HS-5 (cell line): Measurements from ENCODE around the gene SERINC3.
"Not testable (repeated sequence)": the region's sequence is repeated elsewhere in the genome, so short reads cannot be mapped to it uniquely, and the experiment has no call there.

Experiments used
- DNase-seq: peaks from one replicate; pipeline ENCODE4 v3.0.0-alpha.2; 2012; ENCODE audit warnings: low read depth

SERINC3 gene

DNA sequence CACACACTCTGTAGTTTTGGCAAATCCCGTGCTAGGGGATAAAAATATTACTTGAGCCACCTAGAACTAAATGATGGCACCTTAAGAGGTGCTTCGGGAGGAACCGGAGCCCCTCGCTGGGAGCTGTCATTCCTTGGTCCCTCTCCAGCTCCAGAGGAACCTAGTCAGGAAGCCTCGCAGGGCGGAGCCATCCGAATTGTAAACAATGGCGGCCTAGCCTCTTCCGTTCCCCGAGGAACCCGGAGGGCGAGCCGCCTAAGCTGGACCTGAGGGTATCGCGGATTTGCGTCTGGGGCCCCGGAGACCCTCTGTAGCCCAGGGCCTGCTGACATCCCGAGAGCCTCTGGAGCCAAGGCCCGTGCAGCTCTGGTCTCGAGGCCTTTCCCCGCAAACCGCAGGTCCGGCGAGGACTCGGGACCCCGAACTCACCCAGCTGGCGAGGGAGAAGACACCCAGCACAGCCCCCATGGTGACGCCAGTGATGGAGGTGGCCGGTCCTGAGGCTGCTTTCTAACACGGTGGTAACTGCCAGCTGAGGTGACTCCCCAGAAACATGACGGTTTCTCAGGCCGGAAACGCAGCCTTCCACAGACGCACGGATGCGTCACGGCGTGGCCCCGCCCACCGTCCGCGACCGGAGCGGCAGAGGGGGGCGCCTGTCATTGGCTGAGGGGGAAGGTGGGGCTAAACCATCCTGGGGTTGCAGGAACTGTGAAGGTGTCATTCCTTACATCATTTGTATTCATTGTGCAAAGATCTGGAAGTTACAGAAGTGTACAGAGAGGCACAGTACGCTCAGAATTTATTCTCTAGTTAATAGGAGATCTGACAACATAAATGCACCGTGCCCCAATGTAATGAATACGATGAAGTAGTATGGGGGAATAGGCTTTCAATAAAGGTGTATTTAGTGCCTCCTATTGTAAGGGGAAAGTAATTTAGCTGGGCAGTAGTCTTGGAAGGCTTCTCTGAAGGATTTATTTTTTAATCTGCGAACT lies at the start of gene SERINC3:
Gene SERINC3, minus strand, starts transcription at position 587 of the 998 bp plus-strand sequence. Its CDS starts 119 bp downstream, at position 468.
- DNase-seq: peak; percentile 88

GRCh38 chr20:44571362-44571988 lies 49.6 kb upstream of the SERINC3 start:
- DNase-seq: no peak

DNA sequence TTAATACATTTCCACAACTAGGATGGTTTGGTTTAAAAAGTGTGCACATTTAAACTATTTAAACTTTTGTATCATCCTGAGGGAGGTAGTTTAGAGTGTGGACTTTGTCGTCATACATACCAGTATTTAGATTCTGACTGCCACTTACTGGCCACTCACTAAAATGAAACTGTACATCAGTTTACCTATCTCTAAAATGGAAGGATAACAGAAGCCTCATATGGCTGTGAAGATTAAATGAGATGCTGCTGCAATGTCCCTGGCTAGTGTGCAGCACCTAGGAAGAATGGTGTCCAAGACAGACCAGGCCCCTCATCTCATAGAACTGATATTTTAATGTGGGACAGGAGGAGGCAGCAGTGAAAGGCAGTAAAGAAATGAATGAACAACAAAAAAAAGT lies 48.5 kb upstream of the SERINC3 start:
- no peak for DNase-seq

- DNase-seq: no peak
These were observed 44.9 kb upstream of the SERINC3 start for GRCh38 chr20:44566811-44567210.

- DNase-seq: no peak
These were observed 44.1 kb upstream of the SERINC3 start for GRCh38 chr20:44566018-44566417.

DNA sequence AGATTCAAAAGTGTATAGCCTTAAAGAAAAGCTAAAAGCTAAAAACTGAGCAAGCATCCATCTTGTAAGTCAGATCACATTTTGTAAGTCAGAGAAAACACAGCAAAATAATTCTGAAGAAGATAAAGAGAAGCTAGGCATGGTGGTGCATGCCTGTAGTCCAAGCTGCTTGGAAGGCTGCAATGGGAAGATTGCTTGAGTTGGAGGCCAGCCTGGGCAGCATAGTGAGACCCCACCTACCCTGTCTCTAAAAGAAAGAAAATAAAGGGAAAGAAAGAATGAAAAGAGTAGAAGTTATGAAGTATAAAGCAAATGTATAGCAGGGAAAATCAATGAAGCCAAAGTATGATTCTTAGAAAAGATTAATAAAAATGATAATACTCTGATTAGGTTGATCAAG lies 40.0 kb upstream of the SERINC3 start:
- DNase-seq: no peak

DNA sequence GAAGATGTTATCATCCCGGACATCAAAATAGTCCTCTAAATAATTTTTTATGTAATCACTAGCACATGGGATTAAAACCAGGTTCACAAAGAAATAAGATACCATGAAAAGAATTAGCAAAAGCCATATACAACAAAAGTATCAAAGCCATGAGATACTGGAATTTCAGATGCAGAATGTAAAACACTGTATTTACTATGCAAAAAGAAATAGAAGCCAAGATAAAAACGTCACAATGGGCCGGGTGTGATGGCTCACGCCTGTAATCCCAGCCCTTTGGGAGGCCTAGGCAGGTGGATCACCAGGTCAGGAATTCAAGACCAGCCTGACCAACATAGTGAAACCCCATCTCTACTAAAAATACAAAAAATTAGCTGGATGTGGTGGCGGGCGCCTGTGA lies 38.9 kb upstream of the SERINC3 start:
- not testable (repeated sequence) for DNase-seq

GRCh38 chr20:44560229-44560628 lies 38.4 kb upstream of the SERINC3 start:
- no peak for DNase-seq

GRCh38 chr20:44559302-44559701 lies 37.4 kb upstream of the SERINC3 start:
- no peak for DNase-seq

GRCh38 chr20:44552950-44553908 lies 31.4 kb upstream of the SERINC3 start:
- DNase-seq: peak; percentile 82

DNA sequence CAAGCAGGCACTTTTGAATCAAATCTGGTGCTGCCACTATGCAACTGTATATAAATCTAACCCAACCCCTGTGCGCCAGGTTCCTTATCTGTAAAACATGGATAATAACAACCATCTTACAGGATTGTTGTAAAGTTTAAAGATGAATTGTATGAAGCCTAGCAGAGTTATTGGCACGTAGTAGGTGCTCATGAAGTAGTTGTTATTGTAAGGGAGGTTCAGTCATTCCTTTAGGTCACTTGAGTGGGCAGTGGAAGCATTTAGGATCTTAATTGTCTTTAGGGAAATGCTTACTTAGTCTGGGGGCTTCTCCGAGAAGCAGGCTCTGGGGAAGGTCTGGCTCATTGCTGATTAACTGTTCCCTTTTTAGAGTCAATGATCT lies 30.7 kb upstream of the SERINC3 start:
- no peak for DNase-seq

- DNase-seq: no peak
These were observed 30.2 kb upstream of the SERINC3 start for GRCh38 chr20:44552050-44552449.

- no peak for DNase-seq
These were observed 27.3 kb upstream of the SERINC3 start for GRCh38 chr20:44549123-44549522.

DNA sequence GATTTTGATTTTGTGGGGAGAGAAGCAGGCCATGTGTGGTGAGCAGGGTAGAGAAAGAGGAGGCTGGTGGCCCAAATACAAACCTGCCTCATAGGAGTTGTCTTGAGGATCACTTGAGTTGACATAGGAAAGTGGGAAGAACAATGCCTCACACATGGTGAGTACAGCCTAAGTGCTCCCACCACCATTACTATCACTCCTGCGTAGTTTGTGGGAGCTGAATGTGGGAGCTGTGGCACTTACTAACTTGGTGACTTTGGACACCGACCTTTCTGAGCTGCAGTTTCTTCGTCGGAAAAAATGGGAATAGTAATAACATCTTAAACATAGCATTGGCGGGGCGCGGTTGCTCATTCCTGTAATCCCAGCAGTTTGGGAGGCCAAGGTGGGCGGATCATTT lies 25.5 kb upstream of the SERINC3 start:
- DNase-seq: no peak

DNA sequence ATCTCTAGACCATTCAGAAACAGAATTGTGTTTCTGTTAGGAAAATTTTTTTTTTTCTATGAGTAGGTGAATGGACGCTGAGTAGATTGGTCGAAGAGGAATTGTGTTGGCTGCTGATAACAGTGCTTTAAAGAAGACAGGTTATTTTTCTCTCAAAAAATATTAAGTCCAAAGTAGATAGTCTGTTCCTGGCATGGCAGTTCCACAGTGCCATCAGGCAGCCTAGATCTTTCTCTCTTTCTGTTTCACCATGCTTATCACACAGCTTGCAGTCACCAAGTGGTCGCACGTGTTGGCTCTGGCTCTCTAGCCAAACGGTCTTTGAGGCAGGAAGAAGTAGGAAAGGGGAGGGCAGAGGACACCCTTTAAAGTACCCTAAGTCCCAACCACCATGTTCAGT lies 22.4 kb upstream of the SERINC3 start:
- DNase-seq: no peak

DNA sequence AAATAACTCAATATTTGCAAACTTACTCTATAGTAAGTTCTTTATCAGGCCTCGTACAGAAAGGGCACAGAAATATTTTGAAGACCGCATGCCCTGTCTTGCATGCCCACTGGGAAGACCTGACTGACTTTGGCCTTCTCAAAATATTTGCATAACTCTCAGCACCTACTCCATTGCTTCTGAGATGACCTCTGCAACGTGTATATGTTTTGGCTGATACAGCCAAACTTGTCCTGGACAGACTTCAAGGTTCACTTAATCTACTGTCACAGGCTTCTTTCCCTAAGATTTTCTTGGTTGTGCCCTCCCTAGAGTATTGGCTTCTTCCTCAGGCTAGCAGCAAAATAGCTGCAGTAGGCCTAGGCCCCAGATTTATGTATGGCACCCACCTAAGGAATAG lies 21.5 kb upstream of the SERINC3 start:
- no peak for DNase-seq

DNA sequence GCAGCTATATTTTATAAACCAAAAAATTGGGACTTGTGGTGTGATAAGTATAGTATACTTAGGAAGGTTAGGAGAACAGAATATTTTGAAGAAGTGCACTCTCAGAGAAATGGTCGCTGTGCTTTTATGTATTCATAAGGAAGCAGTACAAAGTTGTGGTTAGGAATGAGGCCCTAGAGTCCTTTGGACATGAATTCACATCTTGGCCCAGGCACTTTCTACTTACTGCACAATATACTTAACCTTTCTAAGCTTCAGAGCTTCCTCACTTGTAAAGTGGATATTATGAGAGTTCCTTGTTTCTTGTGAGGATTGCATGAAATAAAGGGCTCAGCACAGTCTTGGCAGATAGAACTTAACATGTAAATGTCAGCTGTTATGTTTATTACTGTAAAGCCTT lies 21.0 kb upstream of the SERINC3 start:
- no peak for DNase-seq

DNA sequence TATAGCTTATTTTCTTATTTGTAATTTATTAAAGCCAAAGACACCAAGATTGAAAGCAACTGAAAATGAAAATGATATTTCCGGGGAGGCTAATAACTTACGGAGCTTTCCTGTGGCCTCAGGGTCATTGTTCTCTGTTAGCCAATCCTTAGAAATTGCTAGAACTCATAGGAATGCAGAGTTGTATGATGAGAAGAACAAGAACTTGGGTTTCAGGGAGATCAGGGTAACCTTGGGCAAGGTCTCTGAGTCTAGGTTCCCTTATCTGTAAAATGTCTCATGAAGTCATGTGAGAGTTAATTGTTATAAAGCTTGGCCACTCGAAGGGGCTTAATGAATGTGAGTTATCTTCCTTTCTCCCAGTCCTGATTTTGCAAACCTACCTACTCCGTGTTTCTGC lies 20.1 kb upstream of the SERINC3 start:
- DNase-seq: no peak

DNA sequence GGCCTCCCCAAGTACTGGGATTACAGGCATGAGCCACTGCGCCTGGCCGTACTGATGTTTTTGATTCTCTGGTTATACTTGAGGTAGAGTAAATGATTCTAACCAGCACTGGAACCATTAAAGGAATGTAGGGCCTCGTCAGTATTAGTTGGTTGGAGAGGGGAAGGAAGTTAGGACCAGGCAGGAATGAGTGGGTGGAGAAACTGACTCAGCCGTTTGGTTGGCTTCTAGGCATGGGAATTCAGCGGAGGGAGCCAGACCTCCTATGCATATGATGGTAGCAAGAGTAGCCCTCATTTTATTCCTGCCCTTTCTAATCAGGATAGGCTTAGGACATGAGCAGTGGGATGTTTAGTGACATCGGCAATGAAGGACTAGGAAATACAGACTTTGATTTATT lies 19.0 kb upstream of the SERINC3 start:
- no peak for DNase-seq

DNA sequence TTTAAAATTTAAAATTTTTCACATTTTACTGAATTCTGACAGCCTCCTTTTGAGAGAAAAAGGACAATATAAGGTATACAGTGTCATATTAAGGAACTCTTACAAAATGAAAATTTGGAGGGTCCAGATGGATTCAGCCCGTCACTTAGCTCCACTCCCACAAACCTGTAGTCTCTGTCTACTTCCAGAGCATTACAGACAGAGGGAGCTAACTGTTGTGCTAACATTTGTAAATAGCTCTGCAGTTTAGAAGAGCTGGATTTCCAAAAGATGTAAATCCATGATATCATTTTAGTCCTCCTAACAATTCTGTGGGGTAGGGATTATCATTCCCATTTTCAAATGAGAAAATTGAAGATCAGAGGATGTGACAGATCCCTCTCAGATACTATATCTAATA lies 16.1 kb upstream of the SERINC3 start:
- DNase-seq: no peak

DNA sequence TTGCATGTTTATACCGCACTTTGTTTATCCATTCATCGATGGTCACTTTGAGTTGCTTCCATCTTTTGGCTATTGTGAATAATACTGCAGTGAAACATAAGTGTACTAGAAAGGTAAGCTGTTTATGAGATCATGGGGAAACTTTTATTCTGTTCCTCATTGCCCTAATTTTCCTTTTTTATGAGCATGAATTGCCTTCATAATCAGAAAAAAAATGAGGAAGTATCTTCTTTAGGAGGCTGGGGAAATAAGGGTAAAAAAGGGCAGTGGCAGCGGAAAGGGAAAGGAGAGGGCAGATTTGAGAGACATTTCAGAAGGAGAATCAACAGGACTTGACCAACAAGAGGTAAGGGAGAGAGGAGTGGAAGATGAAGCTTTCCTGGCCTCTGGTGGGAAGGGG lies 14.3 kb upstream of the SERINC3 start:
- DNase-seq: no peak

DNA sequence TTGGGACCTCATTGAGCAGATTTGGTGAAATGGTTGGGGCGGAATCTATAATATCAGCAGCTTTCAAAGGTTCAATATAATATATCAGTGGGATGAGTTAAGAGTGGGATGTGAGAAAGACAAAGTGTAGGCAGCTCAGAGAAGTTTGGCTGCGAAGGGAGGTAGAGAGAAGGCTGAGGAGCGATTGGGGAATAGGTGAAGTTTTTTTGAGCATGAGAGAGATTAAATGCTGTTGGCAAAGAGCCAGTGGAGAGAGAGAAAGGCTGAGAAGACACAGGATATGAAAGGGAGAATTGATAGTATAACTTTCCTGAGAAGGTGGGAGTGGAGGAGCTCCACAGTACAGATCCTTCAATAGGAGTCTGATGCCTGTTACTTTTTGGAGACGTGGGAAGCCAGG lies 12.1 kb upstream of the SERINC3 start:
- no peak for DNase-seq
